OCI-LY1 (cell line): ENCODE data around the gene ADK.

Source experiments
- H2AFZ ChIP-seq: fragments of 200-600 bp; sonication (generic), shearing (Covaris generic); 2 replicates; pipeline ENCODE4 v1.6.0; 2014; ENCODE audit warnings: antibody characterized with exemption, mild to moderate bottlenecking, low read length
- H3F3A ChIP-seq: fragments of 200-600 bp; sonication (generic), shearing (Covaris generic); 2 replicates; pipeline ENCODE4 v1.6.0; 2014; ENCODE audit warnings: mild to moderate bottlenecking, antibody characterized with exemption, low read length, moderate library complexity; ENCODE audit not compliant: insufficient read depth
- H3K27ac ChIP-seq: fragments of 200-600 bp; sonication (generic); 2 replicates; pipeline ENCODE4 v1.5.1; 2014; ENCODE audit warnings: low read length, mixed run types, mild to moderate bottlenecking, low read depth; ENCODE audit not compliant: poor library complexity, severe bottlenecking
- H3K27me3 ChIP-seq: fragments of 200-600 bp; sonication (generic); 2 replicates; pipeline ENCODE4 v1.6.0; 2014; ENCODE audit warnings: antibody characterized with exemption, mild to moderate bottlenecking, low read length, moderate library complexity; ENCODE audit not compliant: insufficient read depth
- H3K36me3 ChIP-seq: fragments of 200-600 bp; sonication (generic); 2 replicates; pipeline ENCODE4 v1.6.1; 2014; ENCODE audit warnings: mild to moderate bottlenecking, antibody characterized with exemption, low read length, moderate library complexity, mixed read lengths; ENCODE audit not compliant: insufficient read depth
- H3K4me1 ChIP-seq: fragments of 200-600 bp; sonication (generic); 2 replicates; pipeline ENCODE4 v1.5.1; 2014; ENCODE audit warnings: mild to moderate bottlenecking, low read length, moderate library complexity; ENCODE audit not compliant: insufficient read depth, severe bottlenecking
- H3K4me2 ChIP-seq: fragments of 200-600 bp; sonication (generic), shearing (Covaris generic); 2 replicates; pipeline ENCODE4 v1.6.1; 2014; ENCODE audit warnings: low read length
- H3K4me3 ChIP-seq: fragments of 200-600 bp; sonication (generic); 2 replicates; pipeline ENCODE4 v1.5.1; 2014; ENCODE audit warnings: low read length, low read depth, mild to moderate bottlenecking, mixed read lengths; ENCODE audit not compliant: poor library complexity, severe bottlenecking
- H3K79me2 ChIP-seq: fragments of 200-600 bp; shearing (Covaris generic); 2 replicates; pipeline ENCODE4 v1.6.1; 2016; ENCODE audit warnings: mixed run types, low read length, mixed read lengths; ENCODE audit not compliant: insufficient read depth
- H3K9ac ChIP-seq: fragments of 200-600 bp; sonication (generic), shearing (Covaris generic); 2 replicates; pipeline ENCODE4 v1.6.1; 2014; ENCODE audit warnings: mild to moderate bottlenecking, low read length, mixed read lengths
- H3K9me2 ChIP-seq: fragments of 200-600 bp; sonication (generic), shearing (Covaris generic); 2 replicates; pipeline ENCODE4 v1.6.1; 2014; ENCODE audit warnings: low read depth, mild to moderate bottlenecking, low read length, mixed read lengths
- H3K9me3 ChIP-seq: fragments of 200-600 bp; shearing (Covaris generic); 2 replicates; pipeline ENCODE4 v1.6.1; 2014; ENCODE audit warnings: low read length, mixed read lengths
- H4K20me1 ChIP-seq: fragments of 200-600 bp; sonication (generic), shearing (Covaris generic); 2 replicates; pipeline ENCODE4 v1.6.0; 2016; ENCODE audit warnings: mild to moderate bottlenecking, low read length; ENCODE audit not compliant: insufficient read depth
- CTCF ChIP-seq: fragments of 200-600 bp; sonication (generic), shearing (Covaris generic); IDR thresholded peaks from 2 replicates; pipeline ENCODE4 v1.5.1; 2017; ENCODE audit warnings: mild to moderate bottlenecking, antibody characterized with exemption, low read length, moderate library complexity, mixed read lengths
- EZH2 ChIP-seq: fragments of 200-600 bp; sonication (generic), shearing (Covaris generic); IDR thresholded peaks from 2 replicates; pipeline ENCODE4 v1.8.0; 2017; ENCODE audit warnings: borderline replicate concordance, mixed run types, mild to moderate bottlenecking, antibody characterized with exemption, low read length, moderate library complexity, mixed read lengths

The ADK gene

GRCh38 chr10:74178042-74178791, 27.2 kb downstream of the ADK start:
- Histone ChIP-seq H3K4me3 (peak overlapping the region; percentile 46), H3K27ac (no peak overlapping the region), H3K4me2 (peak overlapping the region; percentile 74), H3K9ac (peak overlapping the region; percentile 23; the same call in 1 of the 2 replicates), H3K4me1 (peaks cover 26% of the 10 kb centered on the region), H3K9me3 (no peaks in the 10 kb centered on the region), H3K27me3 (no peaks in the 10 kb centered on the region), H3K79me2 (peaks cover 56% of the 10 kb centered on the region), H3K36me3 (no peaks in the 10 kb centered on the region; the same call in 1 of the 2 replicates), H3F3A (0 out of 2 replicates have a peak, but pooled peaks cover 4% of the 10 kb centered on the region), H2AFZ (no peak overlapping the region), H3K9me2 (no peaks in the 10 kb centered on the region), H4K20me1 (no peaks in the 10 kb centered on the region)
- no peak for TF ChIP-seq EZH2
- TF ChIP-seq CTCF = no peak

- Histone ChIP-seq H3K4me3 (peak overlapping the region; percentile 46), H3K4me2 (peak overlapping the region; percentile 74), H4K20me1 (no peaks in the 10 kb centered on the region), H3K4me1 (peaks cover 26% of the 10 kb centered on the region), H3K9ac (no peak overlapping the region), H3K27me3 (no peaks in the 10 kb centered on the region), H2AFZ (no peak overlapping the region), H3K9me3 (no peaks in the 10 kb centered on the region), H3K9me2 (no peaks in the 10 kb centered on the region), H3K27ac (no peak overlapping the region), H3K79me2 (peaks cover 65% of the 10 kb centered on the region), H3F3A (0 out of 2 replicates have a peak, but pooled peaks cover 3% of the 10 kb centered on the region), H3K36me3 (no peaks in the 10 kb centered on the region; the same call in 1 of the 2 replicates)
- TF ChIP-seq EZH2 = no peak
- no peak for TF ChIP-seq CTCF
These were observed 28.2 kb downstream of the ADK start for GRCh38 chr10:74179111-74179710.

- Histone ChIP-seq H3K9ac (no peak overlapping the region), H3K36me3 (no peaks in the 10 kb centered on the region), H4K20me1 (no peaks in the 10 kb centered on the region), H3K27me3 (no peaks in the 10 kb centered on the region), H3F3A (no peaks in the 10 kb centered on the region), H3K4me1 (peaks cover 24% of the 10 kb centered on the region), H3K4me2 (no peak overlapping the region), H3K27ac (no peak overlapping the region), H3K79me2 (peaks cover 89% of the 10 kb centered on the region), H3K9me3 (no peaks in the 10 kb centered on the region), H3K9me2 (no peaks in the 10 kb centered on the region), H3K4me3 (no peak overlapping the region), H2AFZ (no peak overlapping the region)
- TF ChIP-seq CTCF = no peak
- TF ChIP-seq EZH2 = no peak
These were observed 35.7 kb downstream of the ADK start for GRCh38 chr10:74186678-74187077.
